HEK293 (cell line): ENCODE measurements around the gene MOG.

Experiments
- CTCF ChIA-PET: fragments of 350-600 bp; formaldehyde crosslinking; extraction: SDS; loops from one replicate; lab custom pipeline; 2021; ENCODE audit warnings: antibody characterized with exemption; lab: Yijun Ruan, JAX
- POLR2A ChIA-PET: fragments of 300-600 bp; formaldehyde crosslinking; extraction: SDS; loops from one replicate; lab custom pipeline; 2020; ENCODE audit warnings: antibody characterized with exemption, inconsistent platforms; lab: Yijun Ruan, JAX
- H3K27ac ChIP-seq: fragments of 200-500 bp; sonication (Bioruptor generic); 2 replicates; pipeline ENCODE4 v1.5.1; 2014; ENCODE audit warnings: low read depth, low read length, control low read depth, inconsistent platforms; ENCODE audit errors: extremely low read depth
- H3K36me3 ChIP-seq, 2 experiments: fragments of 200-500 bp in 1 of 2; sonication (Bioruptor generic) in 1 of 2; 1 replicate in 1 of 2; 2 replicates in 1 of 2; pipeline ENCODE4 v1.5.1; 2014 to 2017; ENCODE audit warnings: inconsistent platforms in 2 of 2, low read length in 2 of 2; ENCODE audit not compliant: control insufficient read depth in 2 of 2, insufficient read depth in 1 of 2
- H3K4me1 ChIP-seq: fragments of 200-500 bp; sonication (Bioruptor generic); 2 replicates; pipeline ENCODE4 v1.5.1; 2014; ENCODE audit warnings: mild to moderate bottlenecking, low read length, inconsistent platforms; ENCODE audit not compliant: control insufficient read depth, insufficient read depth
- H3K4me3 ChIP-seq: 2 replicates; pipeline ENCODE4 v1.5.1; 2011; ENCODE audit warnings: low read depth, mild to moderate bottlenecking, control low read depth, low read length, moderate library complexity
- H3K9me3 ChIP-seq: fragments of 200-500 bp; sonication (Bioruptor generic); 2 replicates; pipeline ENCODE4 v1.5.1; 2014; ENCODE audit warnings: low read depth, low read length, inconsistent platforms; ENCODE audit not compliant: control insufficient read depth, insufficient read depth
- GFI1B ChIP-seq: fragments of 450-650 bp; formaldehyde crosslinking; IDR thresholded peaks from 2 replicates; pipeline ENCODE4 v1.5.1; 2016; ENCODE audit warnings: missing biosample characterization, missing genetic modification characterization
- HOXC10 ChIP-seq: sonication (generic); formaldehyde crosslinking; IDR thresholded peaks from 2 replicates; pipeline ENCODE4 v1.8.1; 2023; ENCODE audit warnings: mild to moderate bottlenecking, missing genetic modification reagents
- IKZF3 ChIP-seq: fragments of 450-650 bp; IDR thresholded peaks from 2 replicates; pipeline ENCODE4 v1.5.0; 2018; ENCODE audit warnings: missing biosample characterization, mild to moderate bottlenecking, missing genetic modification characterization, moderate library complexity
- MEIS1 ChIP-seq: sonication (generic); formaldehyde crosslinking; IDR thresholded peaks from 2 replicates; pipeline ENCODE4 v1.8.1; 2022; ENCODE audit warnings: missing genetic modification reagents, mild to moderate bottlenecking, borderline replicate concordance
- SP3 ChIP-seq: fragments of 450-650 bp; formaldehyde crosslinking; IDR thresholded peaks from 2 replicates; pipeline ENCODE4 v1.5.1; 2016; ENCODE audit warnings: missing biosample characterization, missing genetic modification characterization
- TCF7L2 ChIP-seq: IDR thresholded peaks from 2 replicates; pipeline ENCODE4 v1.6.1; 2011; ENCODE audit warnings: low read depth, mild to moderate bottlenecking, inconsistent platforms, low read length, moderate library complexity, borderline replicate concordance
- ZFP69B ChIP-seq: fragments of 450-650 bp; formaldehyde crosslinking; IDR thresholded peaks from 2 replicates; pipeline ENCODE4 v1.5.1; 2016; ENCODE audit warnings: missing biosample characterization, missing genetic modification characterization
- ZNF155 ChIP-seq: fragments of 450-650 bp; formaldehyde crosslinking; IDR thresholded peaks from 2 replicates; pipeline ENCODE4 v1.5.1; 2016; ENCODE audit warnings: missing biosample characterization, missing genetic modification characterization
- ZNF169 ChIP-seq: fragments of 450-650 bp; formaldehyde crosslinking; IDR thresholded peaks from 2 replicates; pipeline ENCODE4 v1.5.1; 2016; ENCODE audit warnings: missing biosample characterization, missing genetic modification characterization
- ZNF214 ChIP-seq: fragments of 450-650 bp; formaldehyde crosslinking; IDR thresholded peaks from 2 replicates; pipeline ENCODE4 v1.5.1; 2017; ENCODE audit warnings: missing biosample characterization, mild to moderate bottlenecking, missing genetic modification characterization, borderline replicate concordance
- ZNF350 ChIP-seq: fragments of 450-650 bp; formaldehyde crosslinking; IDR thresholded peaks from 2 replicates; pipeline ENCODE4 v1.5.0; 2017; ENCODE audit warnings: missing biosample characterization, mild to moderate bottlenecking, missing genetic modification characterization
- ZNF37A ChIP-seq: fragments of 450-650 bp; IDR thresholded peaks from 2 replicates; pipeline ENCODE4 v1.5.1; 2018; ENCODE audit warnings: missing biosample characterization, missing genetic modification characterization
- ZNF398 ChIP-seq: fragments of 450-650 bp; formaldehyde crosslinking; IDR thresholded peaks from 2 replicates; pipeline ENCODE4 v1.5.1; 2017; ENCODE audit warnings: missing biosample characterization, missing genetic modification characterization
- ZNF423 ChIP-seq: fragments of 450-650 bp; formaldehyde crosslinking; IDR thresholded peaks from 2 replicates; pipeline ENCODE4 v1.5.1; 2016; ENCODE audit warnings: missing biosample characterization, missing genetic modification characterization
- ZNF433 ChIP-seq: fragments of 450-650 bp; formaldehyde crosslinking; IDR thresholded peaks from 2 replicates; pipeline ENCODE4 v1.5.1; 2016; ENCODE audit warnings: missing biosample characterization, missing genetic modification characterization, low read depth
- ZNF521 ChIP-seq: fragments of 450-650 bp; formaldehyde crosslinking; IDR thresholded peaks from 2 replicates; pipeline ENCODE4 v1.5.1; 2017; ENCODE audit warnings: missing biosample characterization, mild to moderate bottlenecking, missing genetic modification characterization
- ZNF549 ChIP-seq: fragments of 450-650 bp; IDR thresholded peaks from 2 replicates; pipeline ENCODE4 v1.5.1; 2018; ENCODE audit warnings: missing biosample characterization, missing genetic modification characterization, mild to moderate bottlenecking, inconsistent platforms, moderate library complexity
- ZNF623 ChIP-seq: fragments of 450-650 bp; formaldehyde crosslinking; IDR thresholded peaks from 2 replicates; pipeline ENCODE4 v1.5.1; 2016; ENCODE audit warnings: missing biosample characterization, missing genetic modification characterization
- ZNF639 ChIP-seq: fragments of 450-650 bp; formaldehyde crosslinking; IDR thresholded peaks from 2 replicates; pipeline ENCODE4 v1.5.1; 2016; ENCODE audit warnings: missing biosample characterization, missing genetic modification characterization
- ZNF747 ChIP-seq: fragments of 450-650 bp; formaldehyde crosslinking; IDR thresholded peaks from 2 replicates; pipeline ENCODE4 v1.5.1; 2016; ENCODE audit warnings: missing biosample characterization, missing genetic modification characterization
- ZNF76 ChIP-seq: fragments of 450-650 bp; formaldehyde crosslinking; IDR thresholded peaks from 2 replicates; pipeline ENCODE4; 2016; ENCODE audit warnings: low read depth, missing biosample characterization, missing genetic modification characterization, borderline replicate concordance
- ZNF837 ChIP-seq: fragments of 450-650 bp; formaldehyde crosslinking; IDR thresholded peaks from 2 replicates; pipeline ENCODE4 v1.5.1; 2016; ENCODE audit warnings: missing biosample characterization, missing genetic modification characterization
- ZSCAN16 ChIP-seq: fragments of 450-650 bp; formaldehyde crosslinking; IDR thresholded peaks from 2 replicates; pipeline ENCODE4 v1.5.1; 2016; ENCODE audit warnings: missing biosample characterization, missing genetic modification characterization

MOG gene

GRCh38 chr6:29679962-29680361 lies 23.1 kb downstream of the MOG start:
- TF ChIP-seq ZNF549 (tag by site-specific recombination) (no peak), HOXC10 (CRISPR knock-in tag) (no peak), ZNF155 (tag by site-specific recombination) (no peak), ZNF747 (no peak), ZNF639 (tag by site-specific recombination) (no peak), ZNF169 (no peak), ZFP69B (no peak), ZNF433 (tag by site-specific recombination) (no peak), TCF7L2 (no peak), ZNF521 (tag by site-specific recombination) (no peak), ZNF398 (tag by site-specific recombination) (no peak), ZNF76 (tag by site-specific recombination) (no peak), ZNF214 (tag by site-specific recombination) (no peak), ZNF837 (tag by site-specific recombination) (no peak), GFI1B (tag by site-specific recombination) (no peak), IKZF3 (no peak), ZNF350 (tag by site-specific recombination) (no peak)
- Histone ChIP-seq H3K36me3 (no peaks in the 10 kb centered on the region), H3K4me1 (no peaks in the 10 kb centered on the region), H3K9me3 (no peaks in the 10 kb centered on the region), H3K4me3 (no peak overlapping the region), H3K27ac (no peak overlapping the region)
- ChIA-PET CTCF (interaction anchor here (1.0 to 2.4 kb wide), 3 partner anchors 16 to 32 kb away, joined by 3 to 14 read pairs (median 3); no protein-coding TSS in a partner anchor), POLR2A (no interaction called here)

- no peaks in the 10 kb centered on the region for H3K36me3 ChIP-seq
- ChIA-PET POLR2A (no interaction called here), CTCF (interaction anchor here (1.2 to 2.4 kb wide), 3 partner anchors 16 to 27 kb away, joined by 3 to 14 read pairs (median 8); no protein-coding TSS in a partner anchor)
- TF ChIP-seq SP3 (no peak), ZNF623 (tag by site-specific recombination) (no peak)
- H3K4me1 ChIP-seq: no peaks in the 10 kb centered on the region
- no peak overlapping the region for H3K27ac ChIP-seq
- no peak overlapping the region for H3K4me3 ChIP-seq
- no peaks in the 10 kb centered on the region for H3K9me3 ChIP-seq
Measured at GRCh38 chr6:29680416-29680815, 23.5 kb downstream of the MOG start.

- TF ChIP-seq MEIS1 (no peak), ZSCAN16 (tag by site-specific recombination) (no peak), ZNF37A (tag by site-specific recombination) (no peak), ZNF423 (tag by site-specific recombination) (no peak)
- ChIA-PET POLR2A (no interaction called here), CTCF (interaction anchor here (1.0 to 1.7 kb wide), 3 partner anchors 15 to 31 kb away, joined by 3 to 8 read pairs (median 3); no protein-coding TSS in a partner anchor)
- no peak within 1 kb of the TSS for H3K4me3 ChIP-seq
- no peaks in the 10 kb centered on the region for H3K36me3 ChIP-seq
- H3K27ac ChIP-seq: no peak within 1 kb of the TSS
- no peaks in the 10 kb centered on the region for H3K9me3 ChIP-seq
- H3K4me1 ChIP-seq: no peaks in the 10 kb centered on the region
Measured at GRCh38 chr6:29680904-29681303, 24.0 kb downstream of the MOG start, which contains the start of gene ZFP57. ZFP57 (minus strand) TSS chr6:29681152; CDS start chr6:29677003, 4,149 bp downstream.
